Measurements from ENCODE around the gene HSD17B12. TPM values are rescaled to one million over a fixed set of nuclear protein-coding genes. Genes with fewer than 3 reads are reported as not detected.

HSD17B12 gene
- total and polyA plus RNA-seq, 2 experiments from 2014 or later, result 128 to 168 TPM

- peaks cover 58% of the 10 kb centered on the region for H3K36me3 Mint-ChIP-seq (ENCODE audit: low read depth)
Measured at GRCh38 chr11:43894546-43894945, 214.0 kb downstream of the HSD17B12 start.

DNA sequence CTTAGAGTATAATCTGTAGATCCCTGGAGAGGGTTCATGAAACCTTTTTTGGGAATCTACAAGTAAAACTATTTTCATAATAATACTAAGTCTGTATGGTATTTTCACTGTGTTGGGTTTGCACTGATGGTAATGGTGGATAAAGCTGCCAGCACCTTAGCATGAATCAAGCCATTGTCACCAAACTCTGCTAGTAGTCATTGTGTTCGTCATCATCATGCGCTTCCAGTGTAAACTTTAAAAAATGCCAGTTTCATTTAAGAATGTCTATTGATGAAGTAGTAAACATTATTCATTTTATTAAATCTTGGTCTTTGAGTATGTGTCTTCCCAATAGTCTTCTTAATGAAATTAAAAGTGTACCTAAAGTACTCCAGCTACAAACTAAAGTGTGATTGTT lies 215.1 kb downstream of the HSD17B12 start:
- Histone ChIP-seq H3K27me3 (ENCODE audit: insufficient read depth) (no peaks in the 10 kb centered on the region), H2AFZ (no peak overlapping the region), H3K27ac (ENCODE audit: low read depth) (no peak overlapping the region), H3K4me3 (no peak overlapping the region), H3K79me2 (replicated peaks; ENCODE audit: insufficient read depth) (no peaks in the 10 kb centered on the region), H4K20me1 (replicated peaks; ENCODE audit: insufficient read depth) (no peaks in the 10 kb centered on the region), H3K4me2 (no peak overlapping the region), H3F3A (replicated peaks; ENCODE audit: low read depth) (no peaks in the 10 kb centered on the region), H3K9me2 (ENCODE audit: insufficient read depth) (no peaks in the 10 kb centered on the region), H3K4me1 (ENCODE audit: insufficient read depth) (no peaks in the 10 kb centered on the region), H3K36me3 (ENCODE audit: insufficient read depth) (no peaks in the 10 kb centered on the region)
- H3K4me3 Mint-ChIP-seq, result no peak overlapping the region
- no peak overlapping the region for H3K27ac Mint-ChIP-seq
- H3K27me3 Mint-ChIP-seq (ENCODE audit: insufficient read depth, low read depth, poor library complexity), result no peaks in the 10 kb centered on the region
- DNase-seq (ENCODE audit: low spot score), result no peak
- no peaks in the 10 kb centered on the region for H3K9me3 Mint-ChIP-seq
- no peaks in the 10 kb centered on the region for H3K4me1 Mint-ChIP-seq
- ATAC-seq, result no peak
- H3K36me3 Mint-ChIP-seq (ENCODE audit: low read depth), result peaks cover 53% of the 10 kb centered on the region
- no peak for TF ChIP-seq ZNF114 (CRISPR knock-in tag; IDR thresholded peaks at IDR 0.05)

More at GRCh38 chr11:43894546-43894945, 214.0 kb downstream of the HSD17B12 start:
- Histone ChIP-seq H3F3A (replicated peaks; ENCODE audit: low read depth) (no peaks in the 10 kb centered on the region), H3K4me3 (no peak overlapping the region), H3K4me1 (ENCODE audit: insufficient read depth) (no peaks in the 10 kb centered on the region), H3K27me3 (ENCODE audit: insufficient read depth) (no peaks in the 10 kb centered on the region), H3K4me2 (no peak overlapping the region), H3K36me3 (ENCODE audit: insufficient read depth) (no peaks in the 10 kb centered on the region), H3K79me2 (replicated peaks; ENCODE audit: insufficient read depth) (no peaks in the 10 kb centered on the region), H4K20me1 (replicated peaks; ENCODE audit: insufficient read depth) (no peaks in the 10 kb centered on the region), H3K27ac (ENCODE audit: low read depth) (no peak overlapping the region), H3K9me2 (ENCODE audit: insufficient read depth) (no peaks in the 10 kb centered on the region), H2AFZ (no peak overlapping the region)
- Mint-ChIP-seq H3K27me3 (ENCODE audit: insufficient read depth, low read depth, poor library complexity) (no peaks in the 10 kb centered on the region), H3K9me3 (no peaks in the 10 kb centered on the region), H3K27ac (no peak overlapping the region), H3K4me1 (no peaks in the 10 kb centered on the region), H3K4me3 (no peak overlapping the region)
- TF ChIP-seq, protein P1, sequence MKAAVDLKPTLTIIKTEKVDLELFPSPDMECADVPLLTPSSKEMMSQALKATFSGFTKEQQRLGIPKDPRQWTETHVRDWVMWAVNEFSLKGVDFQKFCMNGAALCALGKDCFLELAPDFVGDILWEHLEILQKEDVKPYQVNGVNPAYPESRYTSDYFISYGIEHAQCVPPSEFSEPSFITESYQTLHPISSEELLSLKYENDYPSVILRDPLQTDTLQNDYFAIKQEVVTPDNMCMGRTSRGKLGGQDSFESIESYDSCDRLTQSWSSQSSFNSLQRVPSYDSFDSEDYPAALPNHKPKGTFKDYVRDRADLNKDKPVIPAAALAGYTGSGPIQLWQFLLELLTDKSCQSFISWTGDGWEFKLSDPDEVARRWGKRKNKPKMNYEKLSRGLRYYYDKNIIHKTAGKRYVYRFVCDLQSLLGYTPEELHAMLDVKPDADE (IDR thresholded peaks at IDR 0.05), result no peak
- TF ChIP-seq EZH2 (IDR thresholded peaks at IDR 0.05; ENCODE audit: low read depth, unreplicated experiment), result no peak
- no peak for TF ChIP-seq POLR2AphosphoS5 (IDR thresholded peaks at IDR 0.05; ENCODE audit: low read depth)
- TF ChIP-seq ZNF114 (CRISPR knock-in tag; IDR thresholded peaks at IDR 0.05), result no peak
- no peak for TF ChIP-seq CREB1 (CRISPR knock-in tag; IDR thresholded peaks at IDR 0.05; ENCODE audit: low read depth)
- no peak for TF ChIP-seq NANOG (IDR thresholded peaks at IDR 0.05; ENCODE audit: borderline replicate concordance)
- no peak for TF ChIP-seq EZH2phosphoT487 (IDR thresholded peaks at IDR 0.05; ENCODE audit: unreplicated experiment)
- TF ChIP-seq, protein P2, sequence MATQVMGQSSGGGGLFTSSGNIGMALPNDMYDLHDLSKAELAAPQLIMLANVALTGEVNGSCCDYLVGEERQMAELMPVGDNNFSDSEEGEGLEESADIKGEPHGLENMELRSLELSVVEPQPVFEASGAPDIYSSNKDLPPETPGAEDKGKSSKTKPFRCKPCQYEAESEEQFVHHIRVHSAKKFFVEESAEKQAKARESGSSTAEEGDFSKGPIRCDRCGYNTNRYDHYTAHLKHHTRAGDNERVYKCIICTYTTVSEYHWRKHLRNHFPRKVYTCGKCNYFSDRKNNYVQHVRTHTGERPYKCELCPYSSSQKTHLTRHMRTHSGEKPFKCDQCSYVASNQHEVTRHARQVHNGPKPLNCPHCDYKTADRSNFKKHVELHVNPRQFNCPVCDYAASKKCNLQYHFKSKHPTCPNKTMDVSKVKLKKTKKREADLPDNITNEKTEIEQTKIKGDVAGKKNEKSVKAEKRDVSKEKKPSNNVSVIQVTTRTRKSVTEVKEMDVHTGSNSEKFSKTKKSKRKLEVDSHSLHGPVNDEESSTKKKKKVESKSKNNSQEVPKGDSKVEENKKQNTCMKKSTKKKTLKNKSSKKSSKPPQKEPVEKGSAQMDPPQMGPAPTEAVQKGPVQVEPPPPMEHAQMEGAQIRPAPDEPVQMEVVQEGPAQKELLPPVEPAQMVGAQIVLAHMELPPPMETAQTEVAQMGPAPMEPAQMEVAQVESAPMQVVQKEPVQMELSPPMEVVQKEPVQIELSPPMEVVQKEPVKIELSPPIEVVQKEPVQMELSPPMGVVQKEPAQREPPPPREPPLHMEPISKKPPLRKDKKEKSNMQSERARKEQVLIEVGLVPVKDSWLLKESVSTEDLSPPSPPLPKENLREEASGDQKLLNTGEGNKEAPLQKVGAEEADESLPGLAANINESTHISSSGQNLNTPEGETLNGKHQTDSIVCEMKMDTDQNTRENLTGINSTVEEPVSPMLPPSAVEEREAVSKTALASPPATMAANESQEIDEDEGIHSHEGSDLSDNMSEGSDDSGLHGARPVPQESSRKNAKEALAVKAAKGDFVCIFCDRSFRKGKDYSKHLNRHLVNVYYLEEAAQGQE (IDR thresholded peaks at IDR 0.05; ENCODE audit: unreplicated experiment), result no peak
- ATAC-seq (no peak), DNase-seq (ENCODE audit: low spot score) (no peak)

All from GM23338 (cell line).